ENCODE results near the gene NCKAP5.

DNA sequence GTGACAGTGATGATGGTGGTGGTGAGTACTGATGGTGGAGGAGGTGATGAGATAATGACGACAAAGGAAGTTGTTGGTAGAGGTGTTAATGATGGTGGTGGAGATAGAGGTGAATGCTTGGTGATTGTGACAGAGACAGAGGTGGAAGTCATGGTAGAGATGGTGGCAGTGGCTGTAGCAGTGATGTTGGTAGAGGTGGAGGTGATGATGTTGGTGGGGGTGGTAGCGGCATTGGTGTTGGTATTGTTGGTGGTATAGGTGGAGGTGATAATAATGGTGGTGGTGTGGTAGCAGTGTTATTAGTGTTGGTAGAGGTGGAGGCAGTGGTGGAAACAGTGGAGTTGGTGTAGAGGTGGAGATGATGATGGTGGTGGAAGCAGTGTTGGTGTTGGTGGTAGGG, 934.6 kb downstream of the NCKAP5 start:
- TF ChIP-seq THYN1 (CRISPR knock-in tag; IDR thresholded peaks at IDR 0.05; ENCODE audit: borderline replicate concordance, low read depth) = no peak
- TF ChIP-seq ZSCAN30 (CRISPR knock-in tag; IDR thresholded peaks at IDR 0.05) = no peak
- TF ChIP-seq POLR2AphosphoS5 (IDR thresholded peaks at IDR 0.05; ENCODE audit: low read depth, low read length) = no peak
- no peak for TF ChIP-seq HDAC6 (IDR thresholded peaks at IDR 0.05; ENCODE audit: low read depth, low read length)
- TF ChIP-seq FIP1L1 (IDR thresholded peaks at IDR 0.05; ENCODE audit: borderline replicate concordance, insufficient read depth, low read depth, low read length) = no peak
- TF ChIP-seq, protein P1, sequence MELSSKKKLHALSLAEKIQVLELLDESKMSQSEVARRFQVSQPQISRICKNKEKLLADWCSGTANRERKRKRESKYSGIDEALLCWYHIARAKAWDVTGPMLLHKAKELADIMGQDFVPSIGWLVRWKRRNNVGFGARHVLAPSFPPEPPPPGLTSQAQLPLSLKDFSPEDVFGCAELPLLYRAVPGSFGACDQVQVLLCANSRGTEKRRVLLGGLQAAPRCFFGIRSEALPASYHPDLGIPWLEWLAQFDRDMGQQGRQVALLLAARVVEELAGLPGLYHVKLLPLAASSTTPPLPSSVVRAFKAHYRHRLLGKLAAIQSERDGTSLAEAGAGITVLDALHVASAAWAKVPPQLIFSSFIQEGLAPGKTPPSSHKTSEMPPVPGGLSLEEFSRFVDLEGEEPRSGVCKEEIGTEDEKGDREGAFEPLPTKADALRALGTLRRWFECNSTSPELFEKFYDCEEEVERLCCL (CRISPR knock-in tag; IDR thresholded peaks at IDR 0.05; ENCODE audit: borderline replicate concordance) = no peak
- no peak for TF ChIP-seq ZNF672 (CRISPR knock-in tag; IDR thresholded peaks at IDR 0.05)

Measured in HepG2 (cell line).